GM12874 (cell line): ENCODE data around the gene PLD1.

ENCODE experiments used
- CTCF ChIP-seq: IDR thresholded peaks from 2 replicates; pipeline ENCODE4 v1.5.1; 2011; ENCODE audit warnings: low read depth, mild to moderate bottlenecking, control low read depth, low read length, moderate library complexity; ENCODE audit not compliant: insufficient read depth

The PLD1 gene

GRCh38 chr3:171760477-171760876 lies 49.8 kb downstream of the PLD1 start:
- TF ChIP-seq CTCF: no peak

GRCh38 chr3:171758109-171758508 lies 52.2 kb downstream of the PLD1 start:
- TF ChIP-seq CTCF: no peak

- no peak for TF ChIP-seq CTCF
These were observed 52.8 kb downstream of the PLD1 start for GRCh38 chr3:171757361-171758034.

- no peak for TF ChIP-seq CTCF
These were observed 54.6 kb downstream of the PLD1 start for GRCh38 chr3:171755656-171756055.

- TF ChIP-seq CTCF: no peak
These were observed 55.2 kb downstream of the PLD1 start for GRCh38 chr3:171755015-171755589.

GRCh38 chr3:171753665-171754408 lies 56.4 kb downstream of the PLD1 start:
- TF ChIP-seq CTCF: no peak

- TF ChIP-seq CTCF: no peak
These were observed 57.2 kb downstream of the PLD1 start for GRCh38 chr3:171753025-171753472.
